Upper lobe of right lung (tissue), 1 donor: ENCODE measurements around the gene ZC3H7A. TPM values are rescaled to one million over a fixed set of nuclear protein-coding genes. Genes with fewer than 3 reads are reported as not detected.
A peak's percentile ranks its signal among the peaks of the same experiment; 100 is the strongest.
"Not testable (repeated sequence)": the region's sequence is repeated elsewhere in the genome, so short reads cannot be mapped to it uniquely, and the experiment has no call there.

Experiments used
- ATAC-seq: fragments of 200-7000 bp; cut with Tn5 transposase; one replicate; pipeline ENCODE4 v1.9.1; 2020; ENCODE audit warnings: mild to moderate bottlenecking, moderate library complexity
- DNase-seq: peaks from one replicate; pipeline ENCODE4 v3.0.0-alpha.2; 2020
- H3K27ac ChIP-seq: fragments of 200-600 bp; one replicate; pipeline ENCODE4 v1.8.0; 2022
- H3K27me3 ChIP-seq: fragments of 200-600 bp; one replicate; pipeline ENCODE4 v1.8.0; 2022; ENCODE audit warnings: mild to moderate bottlenecking
- H3K36me3 ChIP-seq: fragments of 200-600 bp; one replicate; pipeline ENCODE4 v1.8.0; 2022
- H3K4me1 ChIP-seq: fragments of 200-600 bp; one replicate; pipeline ENCODE4 v1.8.0; 2022
- H3K4me3 ChIP-seq: fragments of 200-600 bp; one replicate; pipeline ENCODE4 v1.8.0; 2022; ENCODE audit warnings: mild to moderate bottlenecking
- H3K9me3 ChIP-seq: fragments of 200-600 bp; one replicate; pipeline ENCODE4 v1.8.0; 2022
- intact Hi-C: fragments of 100-400 bp; cut with DNase I; formaldehyde crosslinking; loops from one replicate; pipeline ENCODE4 v1.11.0; 2022
- total RNA-seq: library from RNA; stranded (reverse); fragmentation: NEBNext Ultra II Directional; extraction: Animal tissue kit (Norgen Biotek cat#: 25700); gene quantifications from one replicate; pipeline ENCODE4 v1.2.1, GENCODE V29; 2021
- TF ChIP-seq, protein P1 (sequence below): fragments of 200-600 bp; IDR thresholded peaks from one replicate; pipeline ENCODE4 v1.8.0; 2022; ENCODE audit warnings: antibody characterized with exemption
- donor health status: DM: no; HTN: yes; CAD: no; lungs with severe emphysema.

Gene ZC3H7A
- total RNA-seq, 1 donor from 2014 or later: 71.2 TPM

DNA sequence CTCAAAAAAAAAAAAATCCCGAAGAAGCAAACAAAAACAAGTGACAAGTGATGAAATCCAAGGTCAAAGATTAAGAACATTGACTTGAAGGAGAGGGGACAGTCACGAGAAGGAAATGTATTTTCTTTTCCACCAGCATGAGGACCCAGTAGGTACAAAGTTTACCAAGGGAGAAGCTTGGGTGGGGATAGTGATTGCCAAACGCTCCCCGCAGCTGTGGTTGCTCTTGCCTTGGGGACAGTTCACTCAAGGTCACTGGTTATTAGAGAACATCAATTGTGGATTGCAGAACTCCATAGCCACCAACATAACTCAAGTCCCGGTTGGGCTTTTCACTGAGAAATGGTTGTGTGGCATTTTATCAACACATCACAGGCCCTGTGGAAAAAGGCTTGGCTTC lies 27.3 kb upstream of the ZC3H7A start:
- peak; percentile 77 for DNase-seq
- peak; percentile 93 for ATAC-seq
- Histone ChIP-seq H3K36me3 (no peaks in the 10 kb centered on the region), H3K27me3 (no peaks in the 10 kb centered on the region), H3K4me3 (no peak overlapping the region), H3K9me3 (no peaks in the 10 kb centered on the region), H3K27ac (peak overlapping the region; percentile 18), H3K4me1 (peaks cover 3% of the 10 kb centered on the region)
- intact Hi-C loops: no loop called here
- TF ChIP-seq, protein P1, sequence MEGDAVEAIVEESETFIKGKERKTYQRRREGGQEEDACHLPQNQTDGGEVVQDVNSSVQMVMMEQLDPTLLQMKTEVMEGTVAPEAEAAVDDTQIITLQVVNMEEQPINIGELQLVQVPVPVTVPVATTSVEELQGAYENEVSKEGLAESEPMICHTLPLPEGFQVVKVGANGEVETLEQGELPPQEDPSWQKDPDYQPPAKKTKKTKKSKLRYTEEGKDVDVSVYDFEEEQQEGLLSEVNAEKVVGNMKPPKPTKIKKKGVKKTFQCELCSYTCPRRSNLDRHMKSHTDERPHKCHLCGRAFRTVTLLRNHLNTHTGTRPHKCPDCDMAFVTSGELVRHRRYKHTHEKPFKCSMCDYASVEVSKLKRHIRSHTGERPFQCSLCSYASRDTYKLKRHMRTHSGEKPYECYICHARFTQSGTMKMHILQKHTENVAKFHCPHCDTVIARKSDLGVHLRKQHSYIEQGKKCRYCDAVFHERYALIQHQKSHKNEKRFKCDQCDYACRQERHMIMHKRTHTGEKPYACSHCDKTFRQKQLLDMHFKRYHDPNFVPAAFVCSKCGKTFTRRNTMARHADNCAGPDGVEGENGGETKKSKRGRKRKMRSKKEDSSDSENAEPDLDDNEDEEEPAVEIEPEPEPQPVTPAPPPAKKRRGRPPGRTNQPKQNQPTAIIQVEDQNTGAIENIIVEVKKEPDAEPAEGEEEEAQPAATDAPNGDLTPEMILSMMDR: no peak

DNA sequence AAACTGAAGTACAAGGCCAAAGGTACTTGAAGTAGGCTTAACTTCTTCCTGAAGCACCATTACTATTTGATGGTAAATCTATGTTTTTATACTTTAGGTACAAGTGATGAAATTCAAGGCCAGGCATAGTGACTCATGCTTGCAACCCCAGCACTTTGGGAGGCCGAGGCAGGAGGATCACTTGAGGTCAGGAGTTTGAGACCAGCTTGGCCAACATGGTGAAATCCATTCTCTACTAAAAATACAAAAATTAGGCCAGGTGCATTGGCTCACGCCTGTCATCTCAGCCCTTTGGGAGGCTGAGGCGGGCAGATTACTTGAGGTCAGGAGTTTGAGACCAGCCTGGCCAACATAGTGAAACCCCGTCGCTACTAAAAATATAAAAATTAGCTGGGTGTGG lies 26.6 kb upstream of the ZC3H7A start:
- H3K9me3 ChIP-seq, intact Hi-C loops, ATAC-seq, H3K27ac ChIP-seq, H3K36me3 ChIP-seq, H3K4me3 ChIP-seq, H3K27me3 ChIP-seq, H3K4me1 ChIP-seq: not testable (repeated sequence)
- peak; percentile 25 for DNase-seq

DNA sequence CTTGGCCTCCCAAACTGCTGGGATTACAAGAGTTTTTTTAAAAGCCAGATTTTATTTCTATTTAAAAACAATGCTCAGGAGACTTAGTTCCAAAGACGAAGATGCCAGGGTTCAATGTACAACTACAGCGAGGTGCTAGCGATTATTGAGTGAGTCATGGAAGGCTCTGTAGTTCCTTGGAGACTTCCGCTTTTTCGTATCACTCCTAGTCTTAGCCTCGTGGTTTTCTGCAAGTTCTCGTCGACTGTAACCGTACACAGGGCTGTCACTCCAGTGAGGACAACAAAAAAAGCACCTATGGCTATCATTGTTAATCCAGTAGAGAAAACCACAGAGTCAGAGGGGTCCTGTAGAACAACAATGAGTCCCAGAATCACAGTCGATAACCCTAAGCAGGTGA lies 22.7 kb upstream of the ZC3H7A start:
- intact Hi-C loops: no loop called here
- DNase-seq (no peak), ATAC-seq (peak; percentile 69)
- TF ChIP-seq, protein P1: no peak
- no peaks in the 10 kb centered on the region for H3K36me3 ChIP-seq
- H3K4me1 ChIP-seq: peaks cover 3% of the 10 kb centered on the region
- H3K4me3 ChIP-seq: no peak overlapping the region
- no peaks in the 10 kb centered on the region for H3K9me3 ChIP-seq
- no peak overlapping the region for H3K27ac ChIP-seq
- H3K27me3 ChIP-seq: no peaks in the 10 kb centered on the region

DNA sequence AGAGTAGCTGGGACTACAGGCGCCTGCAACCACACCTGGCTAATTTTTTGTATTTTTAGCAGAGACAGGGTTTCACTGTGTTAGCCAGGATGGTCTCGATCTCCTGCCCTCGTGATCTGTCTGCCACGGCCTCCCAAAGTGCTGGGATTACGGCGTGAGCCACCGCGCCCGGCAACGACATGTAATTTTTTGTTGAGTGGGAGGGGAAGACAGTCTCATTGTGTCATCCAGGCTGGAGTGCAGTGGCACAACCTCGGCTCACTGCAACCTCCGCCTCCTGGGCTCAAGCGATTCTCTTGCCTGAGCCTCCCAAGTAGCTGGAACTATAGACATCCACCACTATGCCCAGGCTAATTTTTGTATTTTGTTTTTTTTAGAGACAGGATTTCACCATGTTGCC lies 21.9 kb upstream of the ZC3H7A start:
- H3K4me1 ChIP-seq, H3K9me3 ChIP-seq, H3K4me3 ChIP-seq, H3K27ac ChIP-seq, intact Hi-C loops, H3K27me3 ChIP-seq, H3K36me3 ChIP-seq: not testable (repeated sequence)
- ATAC-seq (peak; percentile 54), DNase-seq (peak; percentile 76)

DNA sequence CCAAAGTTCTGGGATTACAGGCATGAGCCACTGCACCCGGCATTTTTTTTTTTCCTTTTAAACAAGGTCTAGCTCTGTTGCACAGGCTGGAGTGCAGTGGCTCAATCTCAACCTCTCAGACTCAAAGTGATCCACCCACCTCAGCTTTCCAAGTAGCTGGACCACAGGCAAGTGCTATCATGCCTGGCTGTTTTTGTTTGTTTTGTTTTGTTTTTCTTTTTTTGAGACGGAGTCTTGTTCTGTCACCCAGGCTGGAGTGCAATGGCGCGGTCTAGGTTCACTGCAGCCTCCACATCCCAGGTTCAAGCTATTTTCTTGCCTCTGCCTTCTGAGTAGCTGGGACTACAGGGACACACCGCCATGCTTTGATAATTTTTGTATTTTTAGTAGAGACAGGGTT lies 19.1 kb upstream of the ZC3H7A start:
- Histone ChIP-seq H3K4me1 (no peaks in the 10 kb centered on the region), H3K27ac (no peak overlapping the region), H3K4me3 (no peak overlapping the region), H3K36me3 (no peaks in the 10 kb centered on the region), H3K9me3 (no peaks in the 10 kb centered on the region), H3K27me3 (no peaks in the 10 kb centered on the region)
- intact Hi-C loops: no loop called here
- TF ChIP-seq, protein P1: no peak
- DNase-seq: no peak
- no peak for ATAC-seq

DNA sequence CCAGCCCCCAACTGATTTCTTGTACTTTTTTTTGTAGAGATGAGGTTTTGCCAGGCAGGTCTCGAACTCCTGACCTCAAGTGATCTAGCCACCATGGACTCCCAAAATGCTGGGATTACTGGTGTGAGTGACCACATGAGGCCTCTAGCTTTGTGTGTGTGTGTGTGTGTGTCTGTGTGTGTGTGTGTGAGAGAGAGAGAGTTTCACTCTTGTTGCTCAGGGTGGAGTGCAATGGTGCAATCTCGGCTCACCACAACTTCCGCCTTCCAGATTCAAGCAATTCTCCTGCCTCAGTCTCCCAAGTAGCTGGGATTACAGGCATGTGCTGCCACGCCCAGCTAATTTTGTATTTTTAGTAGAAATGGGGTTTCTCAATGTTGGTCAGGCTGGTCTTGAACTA lies 17.7 kb upstream of the ZC3H7A start:
- ATAC-seq: peak; percentile 68
- H3K4me1 ChIP-seq, H3K27me3 ChIP-seq, H3K9me3 ChIP-seq, H3K4me3 ChIP-seq, H3K27ac ChIP-seq, H3K36me3 ChIP-seq, intact Hi-C loops: not testable (repeated sequence)
- DNase-seq: peak; percentile 73

DNA sequence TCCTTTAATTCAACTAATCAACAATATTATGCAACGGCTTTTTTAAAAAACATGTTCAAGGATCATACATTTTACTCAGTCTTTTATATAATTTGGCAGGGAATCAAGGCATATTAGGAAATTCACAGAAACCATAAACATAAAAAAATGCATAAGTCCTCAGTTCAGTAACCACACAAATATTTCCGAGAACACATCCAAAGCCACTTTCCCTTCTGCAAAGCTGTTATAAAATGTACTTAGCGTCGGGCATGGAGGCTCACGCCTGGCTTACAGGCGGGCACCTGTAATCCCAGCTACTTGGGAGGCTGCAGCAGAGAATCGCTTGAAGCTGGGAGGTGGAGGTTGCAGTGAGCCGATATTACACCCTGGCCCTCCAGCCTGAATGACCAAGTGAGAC lies 9.7 kb upstream of the ZC3H7A start:
- Histone ChIP-seq H3K9me3 (no peaks in the 10 kb centered on the region), H3K36me3 (no peaks in the 10 kb centered on the region), H3K4me1 (no peaks in the 10 kb centered on the region), H3K4me3 (no peak overlapping the region), H3K27ac (no peak overlapping the region), H3K27me3 (no peaks in the 10 kb centered on the region)
- ATAC-seq (no peak), DNase-seq (peak; percentile 45)
- intact Hi-C loops: no loop called here
- TF ChIP-seq, protein P1: no peak
